MM.1S (cell line): ENCODE results near the gene GPR150.

Experiments
- DNase-seq: peaks from one replicate; pipeline ENCODE4 v3.0.0-alpha.2; 2015
- H2AFZ ChIP-seq: fragments of 300-600 bp; sonication (generic); 2 replicates; pipeline ENCODE4 v1.6.0; 2016; ENCODE audit warnings: antibody characterized with exemption, low read length
- H3F3A ChIP-seq: fragments of 300-600 bp; sonication (generic); 2 replicates; pipeline ENCODE4 v1.6.1; 2016; ENCODE audit warnings: mild to moderate bottlenecking, antibody characterized with exemption, low read length, moderate library complexity, mixed read lengths; ENCODE audit not compliant: insufficient read depth
- H3K27ac ChIP-seq: fragments of 300-600 bp; sonication (generic); 2 replicates; pipeline ENCODE4 v1.5.1; 2016; ENCODE audit warnings: mild to moderate bottlenecking, low read length
- H3K27me3 ChIP-seq: fragments of 300-600 bp; sonication (generic); replicated peaks from 2 replicates; pipeline ENCODE4 v1.6.0; 2016; ENCODE audit warnings: low read length; ENCODE audit not compliant: insufficient read depth
- H3K36me3 ChIP-seq: fragments of 300-600 bp; sonication (generic); replicated peaks from 2 replicates; pipeline ENCODE4 v1.6.1; 2016; ENCODE audit warnings: mild to moderate bottlenecking, low read length, mixed read lengths; ENCODE audit not compliant: insufficient read depth
- H3K4me1 ChIP-seq: fragments of 300-600 bp; sonication (generic); 2 replicates; pipeline ENCODE4 v1.6.1; 2016; ENCODE audit warnings: low read length, mixed read lengths
- H3K4me2 ChIP-seq: fragments of 300-600 bp; sonication (generic); 2 replicates; pipeline ENCODE4 v1.6.0; 2016; ENCODE audit warnings: low read depth, low read length
- H3K4me3 ChIP-seq: fragments of 300-600 bp; sonication (generic); 2 replicates; pipeline ENCODE4 v1.5.1; 2016; ENCODE audit warnings: low read length, mixed read lengths
- H3K79me2 ChIP-seq: fragments of 300-600 bp; sonication (generic); 2 replicates; pipeline ENCODE4 v1.6.1; 2016; ENCODE audit warnings: mixed run types, low read length, mixed read lengths
- H3K9ac ChIP-seq: fragments of 300-600 bp; sonication (generic); 2 replicates; pipeline ENCODE4 v1.6.1; 2016; ENCODE audit warnings: low read length, mixed read lengths
- H3K9me2 ChIP-seq: fragments of 300-600 bp; sonication (generic); replicated peaks from 2 replicates; pipeline ENCODE4 v1.6.1; 2016; ENCODE audit warnings: mild to moderate bottlenecking, low read length, mixed read lengths; ENCODE audit not compliant: insufficient read depth
- H3K9me3 ChIP-seq: fragments of 300-600 bp; sonication (generic); replicated peaks from 2 replicates; pipeline ENCODE4 v1.6.1; 2016; ENCODE audit warnings: mild to moderate bottlenecking, low read length, mixed read lengths; ENCODE audit not compliant: insufficient read depth
- H4K20me1 ChIP-seq: fragments of 300-600 bp; sonication (generic); 2 replicates; pipeline ENCODE4 v1.6.1; 2016; ENCODE audit warnings: mild to moderate bottlenecking, low read length, moderate library complexity, mixed read lengths; ENCODE audit not compliant: insufficient read depth
- EZH2 ChIP-seq: fragments of 300-600 bp; sonication (generic); optimal IDR thresholded peaks from 2 replicates; pipeline ENCODE3; 2017; ENCODE audit warnings: low read depth, mild to moderate bottlenecking, antibody characterized with exemption, low read length, mixed read lengths
- EZH2phosphoT487 ChIP-seq: fragments of 300-600 bp; sonication (generic); IDR thresholded peaks from 2 replicates; pipeline ENCODE4 v1.6.1; 2018; ENCODE audit warnings: antibody characterized with exemption, low read length
- TF ChIP-seq, protein P1 (sequence below): fragments of 300-600 bp; sonication (generic); IDR thresholded peaks from 2 replicates; pipeline ENCODE4 v1.5.1; 2016; ENCODE audit warnings: antibody characterized with exemption, low read length, mixed read lengths

Gene GPR150

DNA sequence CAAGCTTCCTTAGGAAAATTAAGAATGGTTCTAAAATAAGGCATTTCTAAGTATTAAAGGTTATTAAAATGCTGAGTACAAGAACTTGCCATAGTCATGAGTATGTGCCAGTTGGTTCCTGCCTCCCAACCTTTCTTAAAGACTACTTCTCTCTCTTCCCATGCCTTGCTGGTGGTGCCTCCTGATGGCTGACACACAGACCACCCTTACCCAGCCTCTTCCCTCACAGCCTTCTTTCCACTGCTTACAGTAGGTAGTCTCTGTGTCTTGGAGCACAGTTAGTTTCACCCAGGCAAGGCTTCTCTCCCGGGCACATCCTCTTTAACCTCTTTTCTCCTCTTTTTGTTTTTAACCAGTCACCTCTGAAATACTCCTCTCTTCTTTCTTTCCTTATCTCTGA is 20.6 kb upstream of the GPR150 start:
- Histone ChIP-seq H2AFZ (no peak overlapping the region), H3K9ac (no peak overlapping the region), H3K4me1 (no peaks in the 10 kb centered on the region), H3K4me2 (no peak overlapping the region), H3F3A (no peaks in the 10 kb centered on the region), H3K79me2 (no peaks in the 10 kb centered on the region), H3K4me3 (no peak overlapping the region), H3K27me3 (no peaks in the 10 kb centered on the region), H3K9me3 (no peaks in the 10 kb centered on the region), H3K36me3 (no peaks in the 10 kb centered on the region), H3K27ac (no peak overlapping the region), H3K9me2 (no peaks in the 10 kb centered on the region), H4K20me1 (no peaks in the 10 kb centered on the region)
- TF ChIP-seq, protein P1, sequence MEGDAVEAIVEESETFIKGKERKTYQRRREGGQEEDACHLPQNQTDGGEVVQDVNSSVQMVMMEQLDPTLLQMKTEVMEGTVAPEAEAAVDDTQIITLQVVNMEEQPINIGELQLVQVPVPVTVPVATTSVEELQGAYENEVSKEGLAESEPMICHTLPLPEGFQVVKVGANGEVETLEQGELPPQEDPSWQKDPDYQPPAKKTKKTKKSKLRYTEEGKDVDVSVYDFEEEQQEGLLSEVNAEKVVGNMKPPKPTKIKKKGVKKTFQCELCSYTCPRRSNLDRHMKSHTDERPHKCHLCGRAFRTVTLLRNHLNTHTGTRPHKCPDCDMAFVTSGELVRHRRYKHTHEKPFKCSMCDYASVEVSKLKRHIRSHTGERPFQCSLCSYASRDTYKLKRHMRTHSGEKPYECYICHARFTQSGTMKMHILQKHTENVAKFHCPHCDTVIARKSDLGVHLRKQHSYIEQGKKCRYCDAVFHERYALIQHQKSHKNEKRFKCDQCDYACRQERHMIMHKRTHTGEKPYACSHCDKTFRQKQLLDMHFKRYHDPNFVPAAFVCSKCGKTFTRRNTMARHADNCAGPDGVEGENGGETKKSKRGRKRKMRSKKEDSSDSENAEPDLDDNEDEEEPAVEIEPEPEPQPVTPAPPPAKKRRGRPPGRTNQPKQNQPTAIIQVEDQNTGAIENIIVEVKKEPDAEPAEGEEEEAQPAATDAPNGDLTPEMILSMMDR, result no peak
- TF ChIP-seq EZH2 (no peak), EZH2phosphoT487 (no peak)
- DNase-seq, result no peak

DNA sequence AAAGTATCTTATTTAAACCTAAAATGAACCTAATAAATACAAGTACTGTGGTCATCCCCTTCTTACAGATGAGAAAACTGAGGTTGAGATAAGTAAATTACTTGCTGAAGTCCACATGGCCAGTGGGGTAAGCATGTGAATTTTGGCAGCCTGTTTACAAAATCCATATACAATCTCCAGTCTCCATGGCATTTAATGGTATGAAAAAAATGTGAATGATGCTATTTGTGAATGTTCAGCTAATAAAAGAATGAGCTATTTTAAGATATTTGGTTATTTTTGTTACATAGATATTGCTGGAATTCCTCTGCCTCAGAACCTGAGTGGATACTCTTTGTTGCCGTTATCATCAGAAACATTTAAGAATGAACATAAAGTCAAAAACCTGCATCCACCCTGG is 19.3 kb upstream of the GPR150 start:
- H3K4me3 ChIP-seq, result no peak overlapping the region
- H3K9me3 ChIP-seq, result no peaks in the 10 kb centered on the region
- no peaks in the 10 kb centered on the region for H3K79me2 ChIP-seq
- H3K27me3 ChIP-seq, result no peaks in the 10 kb centered on the region
- TF ChIP-seq EZH2 (no peak), EZH2phosphoT487 (no peak)
- TF ChIP-seq, protein P1, result no peak
- no peak overlapping the region for H3K4me2 ChIP-seq
- no peaks in the 10 kb centered on the region for H3K36me3 ChIP-seq
- no peaks in the 10 kb centered on the region for H4K20me1 ChIP-seq
- no peaks in the 10 kb centered on the region for H3K9me2 ChIP-seq
- no peak for DNase-seq
- H3F3A ChIP-seq, result no peaks in the 10 kb centered on the region
- no peaks in the 10 kb centered on the region for H3K4me1 ChIP-seq
- H2AFZ ChIP-seq, result no peak overlapping the region
- H3K9ac ChIP-seq, result no peak overlapping the region
- H3K27ac ChIP-seq, result no peak overlapping the region

DNA sequence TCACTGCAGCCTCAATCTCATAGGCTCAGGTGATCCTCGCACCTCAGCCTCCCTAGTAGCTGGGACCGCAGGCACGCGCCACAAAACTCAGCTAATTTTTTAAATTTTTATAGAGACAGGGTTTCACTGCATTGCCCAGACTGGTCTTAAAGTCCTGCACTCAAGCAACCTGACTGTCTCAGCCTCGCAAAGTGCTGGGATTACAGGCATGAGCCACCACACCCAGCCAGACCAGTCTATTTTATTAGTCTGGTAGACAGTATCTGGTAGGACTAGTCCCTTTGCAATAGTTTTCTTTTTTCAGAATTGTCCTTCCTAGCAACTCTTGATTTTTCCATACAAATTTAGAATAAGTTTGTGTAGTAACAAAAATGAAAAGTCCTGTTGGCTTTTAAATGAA is 14.1 kb upstream of the GPR150 start:
- DNase-seq, result no peak

More for the DNA sequence above, 14.1 kb upstream of the GPR150 start:
- Histone ChIP-seq H3K4me2 (no peak overlapping the region), H3K9me2 (no peaks in the 10 kb centered on the region), H3K9me3 (no peaks in the 10 kb centered on the region), H3K4me3 (no peak overlapping the region), H3K9ac (no peak overlapping the region), H4K20me1 (no peaks in the 10 kb centered on the region), H3K4me1 (no peaks in the 10 kb centered on the region), H3F3A (no peaks in the 10 kb centered on the region), H2AFZ (no peak overlapping the region), H3K27ac (no peak overlapping the region), H3K27me3 (no peaks in the 10 kb centered on the region), H3K36me3 (no peaks in the 10 kb centered on the region), H3K79me2 (no peaks in the 10 kb centered on the region)
- TF ChIP-seq EZH2phosphoT487 (no peak), EZH2 (no peak)
- TF ChIP-seq, protein P1, result no peak
